Spleen (tissue), 11 donors: ENCODE results near the gene RAET1G. TPM values are rescaled to one million over a fixed set of nuclear protein-coding genes. Genes with fewer than 3 reads are reported as not detected.

Experiments
- DNase-seq: peaks from one replicate; pipeline ENCODE4 v3.0.0-alpha.2; 2020
- H3K27ac ChIP-seq, 8 donors: fragments of 200-600 bp; sonication (generic) in 7 of 8; 1 replicate in 4 of 8; 2 replicates in 4 of 8; pipeline versions ENCODE4 v1.5.0 to v1.8.0; 2016 to 2021; ENCODE audit warnings: inconsistent platforms in 4 of 8, mild to moderate bottlenecking in 4 of 8, moderate library complexity in 1 of 8
- H3K27me3 ChIP-seq, 7 donors: fragments of 200-600 bp; sonication (generic) in 6 of 7; replicated peaks in 1 of 7; 1 replicate in 4 of 7; 2 replicates in 3 of 7; pipeline versions ENCODE4 v1.5.0 to v1.8.0; 2016 to 2021; ENCODE audit warnings: inconsistent platforms in 3 of 7, mild to moderate bottlenecking in 1 of 7
- H3K36me3 ChIP-seq, 6 donors: fragments of 200-600 bp; sonication (generic) in 5 of 6; 1 replicate in 4 of 6; 2 replicates in 2 of 6; pipeline versions ENCODE4 v1.5.0 to v1.8.0; 2016 to 2021; ENCODE audit warnings: inconsistent platforms in 2 of 6
- H3K4me1 ChIP-seq, 6 donors: fragments of 200-600 bp; sonication (generic) in 5 of 6; 1 replicate in 3 of 6; 2 replicates in 3 of 6; pipeline versions ENCODE4 v1.5.0 to v1.8.0; 2016 to 2021; ENCODE audit warnings: inconsistent platforms in 3 of 6
- H3K4me3 ChIP-seq, 8 donors: fragments of 200-600 bp; sonication (generic) in 7 of 8; 1 replicate in 4 of 8; 2 replicates in 4 of 8; pipeline versions ENCODE4 v1.5.0 to v1.8.0; 2016 to 2021; ENCODE audit warnings: inconsistent platforms in 4 of 8, mild to moderate bottlenecking in 4 of 8, moderate library complexity in 2 of 8
- H3K9me3 ChIP-seq, 8 donors: fragments of 200-600 bp; sonication (generic) in 7 of 8; 1 replicate in 4 of 8; 2 replicates in 4 of 8; pipeline versions ENCODE4 v1.5.0 to v1.8.0; 2016 to 2021; ENCODE audit warnings: inconsistent platforms in 4 of 8
- POLR2A ChIP-seq, 3 donors: fragments of 450-650 bp; IDR thresholded peaks; one replicate each; pipeline ENCODE4 v1.5.1; 2017; ENCODE audit warnings: antibody characterized with exemption in 3 of 3, mild to moderate bottlenecking in 1 of 3
- POLR2AphosphoS5 ChIP-seq, 3 donors: sonication (generic); formaldehyde crosslinking; IDR thresholded peaks; one replicate each; pipeline ENCODE4 v1.5.1; 2017; ENCODE audit warnings: antibody characterized with exemption in 3 of 3
- WGBS, 5 donors: extraction: QIAGEN DNeasy Blood & Tissue Kit in 3 of 5; methylation state at CpG; one replicate each; pipeline versions ENCODE4 v1.1.5 to v1.1.7; 2013 to 2018; 5-methylcytosine and 5-hydroxymethylcytosine counted together
- intact Hi-C: fragments of 100-400 bp; cut with DNase I; formaldehyde crosslinking; loops from one replicate; pipeline ENCODE4 v1.15.0; 2023; ENCODE audit warnings: low total_unique reads
- polyA plus RNA-seq, 3 donors: library from polyadenylated mRNA; stranded (reverse); fragments of 200-250 nt; gene quantifications; one replicate each; pipeline ENCODE4 v1.2.1, GENCODE V29; 2013
- total RNA-seq, 7 donors: library from RNA; depleted of rRNA in 3 of 7; stranded (reverse); fragments of >200 nt in 3 of 7; fragmentation: NEBNext Ultra II Directional in 4 of 7; extraction: Animal tissue kit (Norgen Biotek cat#: 25700) in 4 of 7; gene quantifications; one replicate each; pipeline versions ENCODE4 v1.1.0 to v1.2.1, GENCODE V29; 2016 to 2021
- TF ChIP-seq, protein P1 (sequence below), 11 experiments: fragments of 200-600 bp in 7 of 11; fragments of 450-650 bp in 4 of 11; sonication (generic) in 4 of 11; IDR thresholded peaks in 8 of 11; conservative IDR thresholded peaks in 3 of 11; 1 replicate in 7 of 11; 2 replicates in 4 of 11; pipeline versions ENCODE4 v1.4.0 to v1.8.0; 2016 to 2021; ENCODE audit warnings: antibody characterized with exemption in 11 of 11, inconsistent platforms in 4 of 11, mild to moderate bottlenecking in 1 of 11
- donor health status: healthy with polysubstance abuse.
- donor health status: DM: no; HTN: no; CAD: no; lungs with moderate emphysema.
- donor health status: DM: no; HTN: no; CAD: no.
- donor health status: Bipolar disorder and iron deficiency.
- donor health status: healthy.
- donor health status: DM: no; HTN: no; CAD: no.
- donor health status: DM: yes; HTN: yes; CAD: no.

Gene RAET1G
- total and polyA plus RNA-seq, 10 donors: 0.09 to 1.2 TPM; not detected in 8

DNA sequence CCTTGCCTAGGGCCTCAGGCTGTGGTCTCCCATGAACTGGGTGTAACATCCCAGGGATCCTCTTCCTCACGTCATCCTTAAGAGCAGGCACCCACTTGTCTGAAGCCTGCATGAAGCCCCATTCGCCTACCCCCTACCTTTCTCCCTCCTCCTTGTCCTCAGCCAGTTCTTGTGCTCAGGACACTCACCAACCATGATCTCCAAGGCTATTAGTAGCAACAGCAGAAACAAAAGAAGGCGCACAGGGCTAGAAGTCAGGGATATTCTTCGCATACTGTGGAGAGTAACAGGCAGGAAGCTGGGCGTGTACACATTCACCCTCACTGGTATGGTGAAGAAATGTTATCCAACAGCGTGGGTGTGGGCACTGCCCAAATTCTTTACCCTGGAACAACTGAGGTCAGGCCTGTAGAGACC lies 32.3 kb downstream of the RAET1G start:
- H3K9me3 ChIP-seq: no peaks in the 10 kb centered on the region
- 61 to 81% (median 70%) methylated on average over 6 of the region's 6 CpGs for WGBS, 5 donors
- TF ChIP-seq POLR2AphosphoS5 (IDR thresholded peaks at IDR 0.05) (no peak), POLR2A (IDR thresholded peaks at IDR 0.05) (no peak)
- TF ChIP-seq, protein P1, sequence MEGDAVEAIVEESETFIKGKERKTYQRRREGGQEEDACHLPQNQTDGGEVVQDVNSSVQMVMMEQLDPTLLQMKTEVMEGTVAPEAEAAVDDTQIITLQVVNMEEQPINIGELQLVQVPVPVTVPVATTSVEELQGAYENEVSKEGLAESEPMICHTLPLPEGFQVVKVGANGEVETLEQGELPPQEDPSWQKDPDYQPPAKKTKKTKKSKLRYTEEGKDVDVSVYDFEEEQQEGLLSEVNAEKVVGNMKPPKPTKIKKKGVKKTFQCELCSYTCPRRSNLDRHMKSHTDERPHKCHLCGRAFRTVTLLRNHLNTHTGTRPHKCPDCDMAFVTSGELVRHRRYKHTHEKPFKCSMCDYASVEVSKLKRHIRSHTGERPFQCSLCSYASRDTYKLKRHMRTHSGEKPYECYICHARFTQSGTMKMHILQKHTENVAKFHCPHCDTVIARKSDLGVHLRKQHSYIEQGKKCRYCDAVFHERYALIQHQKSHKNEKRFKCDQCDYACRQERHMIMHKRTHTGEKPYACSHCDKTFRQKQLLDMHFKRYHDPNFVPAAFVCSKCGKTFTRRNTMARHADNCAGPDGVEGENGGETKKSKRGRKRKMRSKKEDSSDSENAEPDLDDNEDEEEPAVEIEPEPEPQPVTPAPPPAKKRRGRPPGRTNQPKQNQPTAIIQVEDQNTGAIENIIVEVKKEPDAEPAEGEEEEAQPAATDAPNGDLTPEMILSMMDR (IDR thresholded peaks at IDR 0.05 in 8 of 11, conservative IDR thresholded peaks at IDR 0.05 in 3 of 11): no peak
- H3K4me1 ChIP-seq: peaks cover 2 to 11% (median 7%) of the 10 kb centered on the region in 6 donors
- no peak overlapping the region for H3K27ac ChIP-seq
- DNase-seq: no peak
- no peak overlapping the region for H3K4me3 ChIP-seq
- peaks cover 0 to 5% (median 0%) of the 10 kb centered on the region in 7 donors for H3K27me3 ChIP-seq
- H3K36me3 ChIP-seq: no peaks in the 10 kb centered on the region
- intact Hi-C loops: no loop called here

DNA sequence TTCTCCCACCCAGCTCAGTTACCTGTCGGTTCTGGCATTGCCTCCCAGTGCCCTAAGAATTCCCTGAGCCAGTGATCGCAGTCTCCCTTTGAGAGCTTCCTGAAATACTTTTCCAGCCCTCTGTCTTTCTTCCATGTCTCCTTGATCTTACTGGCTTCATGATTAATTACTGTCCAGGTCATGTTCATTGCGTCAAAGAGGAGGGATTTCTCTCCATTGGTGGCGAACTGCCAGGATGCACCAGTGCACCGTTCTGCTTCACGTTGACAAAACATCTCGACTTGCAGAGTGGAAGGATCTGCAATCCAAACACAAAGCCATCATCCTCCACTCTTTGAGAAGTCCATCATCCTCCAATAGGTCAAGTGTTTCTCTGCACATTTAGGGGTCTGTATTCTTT lies 33.6 kb downstream of the RAET1G start:
- no peak overlapping the region for H3K4me3 ChIP-seq
- no peak for DNase-seq
- no peaks in the 10 kb centered on the region for H3K9me3 ChIP-seq
- WGBS, 5 donors: 62 to 82% (median 80%) methylated on average over 7 of the region's 7 CpGs
- TF ChIP-seq, protein P1 (IDR thresholded peaks at IDR 0.05 in 8 of 11, conservative IDR thresholded peaks at IDR 0.05 in 3 of 11): no peak
- TF ChIP-seq POLR2AphosphoS5 (IDR thresholded peaks at IDR 0.05): no peak
- no peak for TF ChIP-seq POLR2A (IDR thresholded peaks at IDR 0.05)
- H3K27me3 ChIP-seq: no peaks in the 10 kb centered on the region
- H3K36me3 ChIP-seq: no peaks in the 10 kb centered on the region
- H3K27ac ChIP-seq: no peak overlapping the region
- intact Hi-C loops: no loop called here
- H3K4me1 ChIP-seq: no peaks in the 10 kb centered on the region

DNA sequence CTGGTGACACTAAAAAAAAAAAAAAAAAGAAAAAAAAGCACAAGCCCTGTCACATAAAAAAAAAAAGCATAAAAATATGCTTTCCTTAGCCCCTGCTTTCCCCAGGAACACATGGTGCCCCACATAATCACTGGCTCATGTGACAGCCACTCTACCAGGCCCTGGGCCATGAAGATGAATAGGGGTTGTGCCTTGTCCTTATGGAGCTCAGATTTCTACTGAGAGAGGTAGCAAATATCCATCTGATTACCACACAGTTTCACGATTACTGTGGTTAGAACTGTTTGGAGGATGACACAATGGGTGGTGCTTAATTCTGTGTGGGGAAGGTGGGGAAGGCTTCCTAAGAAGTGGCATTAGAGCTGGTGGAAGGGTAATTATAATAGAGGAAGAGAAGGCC lies 34.3 kb downstream of the RAET1G start:
- H3K27me3 ChIP-seq: peaks cover 0 to 2% (median 0%) of the 10 kb centered on the region in 7 donors
- no peak for DNase-seq
- no peaks in the 10 kb centered on the region for H3K36me3 ChIP-seq
- intact Hi-C loops: no loop called here
- TF ChIP-seq POLR2AphosphoS5 (IDR thresholded peaks at IDR 0.05) (no peak), POLR2A (IDR thresholded peaks at IDR 0.05) (no peak)
- TF ChIP-seq, protein P1 (IDR thresholded peaks at IDR 0.05 in 8 of 11, conservative IDR thresholded peaks at IDR 0.05 in 3 of 11): no peak
- no peak overlapping the region for H3K4me3 ChIP-seq
- 34 to 71% (median 48%) methylated on average over 1 of the region's 1 CpG for WGBS, 5 donors
- H3K9me3 ChIP-seq: no peaks in the 10 kb centered on the region
- no peaks in the 10 kb centered on the region for H3K4me1 ChIP-seq
- no peak overlapping the region for H3K27ac ChIP-seq

DNA sequence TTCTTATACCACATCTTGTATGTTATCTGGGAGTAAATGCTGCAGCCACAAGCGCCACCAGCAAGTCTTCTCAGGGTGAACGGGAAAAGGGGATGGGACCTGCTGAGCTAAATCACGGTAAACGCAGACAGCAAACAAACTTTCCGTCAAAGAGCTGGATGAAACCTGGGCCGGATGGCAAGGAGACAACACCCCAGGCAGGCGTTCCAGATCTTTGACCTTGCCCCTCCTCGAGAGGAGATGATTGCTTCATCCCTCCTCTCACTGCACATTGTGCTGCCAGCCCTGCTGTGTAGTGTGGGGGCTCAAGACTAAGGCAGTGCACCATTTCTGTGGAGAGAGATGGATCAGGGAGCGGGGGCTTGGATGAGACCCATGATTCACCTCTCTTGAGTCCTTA lies 34.8 kb downstream of the RAET1G start:
- Histone ChIP-seq H3K4me3 (no peak overlapping the region), H3K36me3 (no peaks in the 10 kb centered on the region), H3K9me3 (no peaks in the 10 kb centered on the region), H3K27me3 (peaks cover 0 to 6% (median 0%) of the 10 kb centered on the region in 7 donors), H3K4me1 (no peaks in the 10 kb centered on the region), H3K27ac (no peak overlapping the region)
- intact Hi-C loops: no loop called here
- WGBS, 5 donors: 69 to 93% (median 84%) methylated on average over 8 to 9 of the region's 9 CpGs
- TF ChIP-seq POLR2AphosphoS5 (IDR thresholded peaks at IDR 0.05): no peak
- TF ChIP-seq, protein P1 (IDR thresholded peaks at IDR 0.05 in 8 of 11, conservative IDR thresholded peaks at IDR 0.05 in 3 of 11): no peak
- no peak for TF ChIP-seq POLR2A (IDR thresholded peaks at IDR 0.05)
- DNase-seq: no peak
